HepG2 (cell line): ENCODE data around the gene VTN. TPM values are rescaled to one million over a fixed set of nuclear protein-coding genes. Genes with fewer than 3 reads are reported as not detected.

Experiments
- CBX2 ChIP-seq, 2 experiments: fragments of 200-600 bp in 1 of 2; sonication (generic); formaldehyde crosslinking in 1 of 2; IDR thresholded peaks; 2 replicates each; pipeline versions ENCODE4 v1.7.0 to v1.8.1; 2018 to 2022; ENCODE audit warnings: low read depth in 2 of 2, low read length in 1 of 2, mild to moderate bottlenecking in 1 of 2, missing genetic modification reagents in 1 of 2
- CREM ChIP-seq, 2 experiments: sonication (generic) in 1 of 2; formaldehyde crosslinking in 1 of 2; IDR thresholded peaks; 2 replicates each; pipeline versions ENCODE4 v1.4.0 to v1.6.1; 2016 to 2020; ENCODE audit warnings: antibody characterized with exemption in 1 of 2, mild to moderate bottlenecking in 1 of 2, missing genetic modification reagents in 1 of 2
- FOXK1 ChIP-seq: sonication (generic); formaldehyde crosslinking; IDR thresholded peaks from 2 replicates; pipeline ENCODE4 v1.4.0; 2020; ENCODE audit warnings: low read depth, missing genetic modification reagents, borderline replicate concordance
- MAZ ChIP-seq, 2 experiments: sonication (generic) in 1 of 2; formaldehyde crosslinking in 1 of 2; IDR thresholded peaks; 2 replicates each; pipeline versions ENCODE4 v1.5.0 to v1.6.1; 2012 to 2020; ENCODE audit warnings: low read depth in 2 of 2, mild to moderate bottlenecking in 2 of 2, borderline replicate concordance in 1 of 2, improper control_type of control experiment in 1 of 2, low read length in 1 of 2, missing genetic modification reagents in 1 of 2, moderate library complexity in 1 of 2
- MEF2D ChIP-seq: sonication (generic); formaldehyde crosslinking; IDR thresholded peaks from 2 replicates; pipeline ENCODE4 v1.5.1; 2020; ENCODE audit warnings: mild to moderate bottlenecking, missing genetic modification reagents
- NFKBIZ ChIP-seq: IDR thresholded peaks from 2 replicates; pipeline ENCODE4 v1.6.1; 2018; ENCODE audit warnings: missing genetic modification reagents, missing compliant biosample characterization
- PAX8 ChIP-seq: sonication (generic); formaldehyde crosslinking; IDR thresholded peaks from 2 replicates; pipeline ENCODE4 v1.8.0; 2022; ENCODE audit warnings: mild to moderate bottlenecking, missing genetic modification reagents, borderline replicate concordance
- POLR2AphosphoS5 ChIP-seq: IDR thresholded peaks from 2 replicates; pipeline ENCODE4 v1.6.1; 2012; ENCODE audit warnings: low read depth, low read length
- SIX4 ChIP-seq: sonication (generic); formaldehyde crosslinking; IDR thresholded peaks from 2 replicates; pipeline ENCODE4 v1.4.0; 2020; ENCODE audit warnings: missing genetic modification reagents
- STAT5B ChIP-seq: sonication (generic); formaldehyde crosslinking; IDR thresholded peaks from 2 replicates; pipeline ENCODE4 v1.4.0; 2020; ENCODE audit warnings: missing genetic modification reagents
- ZFYVE20 ChIP-seq: sonication (generic); formaldehyde crosslinking; IDR thresholded peaks from 2 replicates; pipeline ENCODE4 v1.8.0; 2023; ENCODE audit warnings: low read depth, mild to moderate bottlenecking, moderate library complexity, missing genetic modification reagents, borderline replicate concordance
- ZNF207 ChIP-seq: fragments of 450-650 bp; IDR thresholded peaks from 2 replicates; pipeline ENCODE4 v1.6.1; 2016; ENCODE audit warnings: antibody characterized with exemption, borderline replicate concordance
- ZNF780A ChIP-seq: sonication (generic); formaldehyde crosslinking; IDR thresholded peaks from 2 replicates; pipeline ENCODE4 v1.8.0; 2022; ENCODE audit warnings: mild to moderate bottlenecking, missing genetic modification reagents, moderate library complexity
- ZNF878 ChIP-seq: sonication (generic); formaldehyde crosslinking; IDR thresholded peaks from 2 replicates; pipeline ENCODE4 v1.8.1; 2023; ENCODE audit warnings: mild to moderate bottlenecking, missing genetic modification reagents, moderate library complexity
- polyA plus RNA-seq, 8 experiments: library from polyadenylated mRNA; depleted of rRNA in 3 of 8; stranded (reverse) in 7 of 8; unstranded in 1 of 8; fragments of >200 nt; fragmentation: Illumina TruSeq in 4 of 8; extraction: Trizol in 4 of 8; gene quantifications; 2 replicates each; pipeline versions ENCODE4 v1.2.1 to v1.2.3, GENCODE V29; 2011 to 2016; ENCODE audit warnings: low read depth in 4 of 8, missing spikeins in 1 of 8, mixed read lengths in 1 of 8; ENCODE audit not compliant: insufficient read depth in 1 of 8
- total RNA-seq, 5 experiments: library from RNA; depleted of rRNA; stranded (reverse); fragments of >200 nt; fragmentation: Illumina TruSeq; extraction: Trizol; gene quantifications; 2 replicates each; pipeline ENCODE4 v1.2.3, GENCODE V29; 2016; ENCODE audit warnings: low read depth in 1 of 5
- TF ChIP-seq, protein P1 (sequence below): sonication (generic); formaldehyde crosslinking; IDR thresholded peaks from 2 replicates; pipeline ENCODE4 v1.8.1; 2023; ENCODE audit warnings: mild to moderate bottlenecking, missing genetic modification reagents, borderline replicate concordance
- TF ChIP-seq, protein P2 (sequence below): sonication (generic); formaldehyde crosslinking; IDR thresholded peaks from 2 replicates; pipeline ENCODE4 v1.4.0; 2020; ENCODE audit warnings: missing genetic modification reagents
- TF ChIP-seq, protein P3 (sequence below): sonication (generic); formaldehyde crosslinking; IDR thresholded peaks from 2 replicates; pipeline ENCODE4 v1.5.1; 2020; ENCODE audit warnings: missing genetic modification reagents, mild to moderate bottlenecking, borderline replicate concordance
- TF ChIP-seq, protein P4 (sequence below): sonication (generic); formaldehyde crosslinking; IDR thresholded peaks from 2 replicates; pipeline ENCODE4 v1.4.0; 2020; ENCODE audit warnings: mild to moderate bottlenecking, missing genetic modification reagents
- TF ChIP-seq, protein P5 (sequence below): sonication (generic); formaldehyde crosslinking; IDR thresholded peaks from 2 replicates; pipeline ENCODE4 v1.4.0; 2020; ENCODE audit warnings: low read depth, missing genetic modification reagents

The VTN gene
- total and polyA plus RNA-seq, 2 of the 13 experiments (the other 11 are each of a cell fraction or from before 2014, with no cell fraction given): 108 to 131 TPM

DNA sequence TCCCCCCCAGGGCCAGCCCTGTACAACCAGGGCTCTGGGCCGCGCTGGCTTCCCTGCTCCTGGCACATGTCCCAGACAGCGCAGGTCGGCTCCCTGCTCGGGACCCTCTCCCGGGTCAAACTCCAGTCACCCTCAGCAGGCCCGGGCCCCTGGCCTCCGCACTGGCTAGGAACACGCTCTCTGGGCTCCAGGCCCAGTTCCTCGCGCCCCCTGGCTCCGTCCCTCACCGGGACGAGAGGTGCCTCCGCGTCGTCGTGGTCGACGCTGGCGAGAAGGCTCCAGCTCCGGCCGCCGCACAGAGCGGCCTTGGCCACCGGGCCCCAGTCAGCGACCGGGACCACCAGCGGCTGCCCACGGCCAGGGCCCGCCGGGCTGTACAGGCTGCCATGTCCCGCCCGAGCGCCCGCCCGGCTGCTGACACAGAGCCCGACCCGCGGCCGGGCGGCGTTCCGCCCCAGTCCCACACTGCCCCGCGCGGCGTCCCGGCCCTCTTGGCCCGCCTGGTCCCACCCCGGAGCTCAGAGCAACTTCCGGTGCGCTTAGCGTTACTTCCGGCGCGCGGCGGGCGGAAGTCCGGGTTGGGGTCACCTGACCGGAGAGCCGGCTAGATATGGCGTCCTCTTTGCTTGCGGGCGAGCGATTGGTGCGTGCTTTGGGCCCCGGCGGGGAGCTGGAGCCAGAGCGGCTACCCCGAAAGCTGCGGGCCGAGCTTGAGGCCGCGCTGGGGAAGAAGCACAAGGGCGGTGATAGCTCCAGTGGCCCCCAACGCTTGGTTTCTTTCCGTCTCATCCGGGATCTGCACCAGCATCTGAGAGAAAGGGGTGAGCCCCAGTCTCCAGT lies 12.8 kb downstream of the VTN start, which contains the start of gene POLDIP2 (continued):
- TF ChIP-seq ZFYVE20 (CRISPR knock-in tag) (no peak), FOXK1 (CRISPR knock-in tag) (peak; percentile 96; the same call in 1 of the 2 replicates), MAZ (IDR thresholded peaks at IDR 0.05; ENCODE audit: borderline replicate concordance, low read depth, low read length) (no peak), MAZ (CRISPR knock-in tag; IDR thresholded peaks at IDR 0.05; ENCODE audit: low read depth) (peak; percentile 77), SIX4 (CRISPR knock-in tag) (no peak), ZNF878 (no peak), PAX8 (CRISPR knock-in tag) (peak; percentile 85; the same call in 1 of the 2 replicates), POLR2AphosphoS5 (peak; percentile 66), MEF2D (CRISPR knock-in tag) (0 out of 2 replicates have a peak, but pooled peaks have one; percentile 65), NFKBIZ (no peak), ZNF207 (no peak), CREM (IDR thresholded peaks at IDR 0.05) (peak; percentile 85), CREM (CRISPR knock-in tag; IDR thresholded peaks at IDR 0.05) (no peak), STAT5B (CRISPR knock-in tag) (no peak), CBX2 (IDR thresholded peaks at IDR 0.05; ENCODE audit: low read depth, low read length) (no peak), CBX2 (CRISPR knock-in tag; IDR thresholded peaks at IDR 0.05; ENCODE audit: low read depth) (no peak), ZNF780A (CRISPR knock-in tag) (no peak)
- TF ChIP-seq, protein P1, sequence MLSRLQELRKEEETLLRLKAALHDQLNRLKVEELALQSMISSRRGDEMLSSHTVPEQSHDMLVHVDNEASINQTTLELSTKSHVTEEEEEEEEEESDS: peak; percentile 92; the same call in 1 of the 2 replicates
- TF ChIP-seq, protein P2, sequence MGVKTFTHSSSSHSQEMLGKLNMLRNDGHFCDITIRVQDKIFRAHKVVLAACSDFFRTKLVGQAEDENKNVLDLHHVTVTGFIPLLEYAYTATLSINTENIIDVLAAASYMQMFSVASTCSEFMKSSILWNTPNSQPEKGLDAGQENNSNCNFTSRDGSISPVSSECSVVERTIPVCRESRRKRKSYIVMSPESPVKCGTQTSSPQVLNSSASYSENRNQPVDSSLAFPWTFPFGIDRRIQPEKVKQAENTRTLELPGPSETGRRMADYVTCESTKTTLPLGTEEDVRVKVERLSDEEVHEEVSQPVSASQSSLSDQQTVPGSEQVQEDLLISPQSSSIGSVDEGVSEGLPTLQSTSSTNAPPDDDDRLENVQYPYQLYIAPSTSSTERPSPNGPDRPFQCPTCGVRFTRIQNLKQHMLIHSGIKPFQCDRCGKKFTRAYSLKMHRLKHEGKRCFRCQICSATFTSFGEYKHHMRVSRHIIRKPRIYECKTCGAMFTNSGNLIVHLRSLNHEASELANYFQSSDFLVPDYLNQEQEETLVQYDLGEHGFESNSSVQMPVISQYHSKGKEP (CRISPR knock-in tag): no peak
- TF ChIP-seq, protein P3, sequence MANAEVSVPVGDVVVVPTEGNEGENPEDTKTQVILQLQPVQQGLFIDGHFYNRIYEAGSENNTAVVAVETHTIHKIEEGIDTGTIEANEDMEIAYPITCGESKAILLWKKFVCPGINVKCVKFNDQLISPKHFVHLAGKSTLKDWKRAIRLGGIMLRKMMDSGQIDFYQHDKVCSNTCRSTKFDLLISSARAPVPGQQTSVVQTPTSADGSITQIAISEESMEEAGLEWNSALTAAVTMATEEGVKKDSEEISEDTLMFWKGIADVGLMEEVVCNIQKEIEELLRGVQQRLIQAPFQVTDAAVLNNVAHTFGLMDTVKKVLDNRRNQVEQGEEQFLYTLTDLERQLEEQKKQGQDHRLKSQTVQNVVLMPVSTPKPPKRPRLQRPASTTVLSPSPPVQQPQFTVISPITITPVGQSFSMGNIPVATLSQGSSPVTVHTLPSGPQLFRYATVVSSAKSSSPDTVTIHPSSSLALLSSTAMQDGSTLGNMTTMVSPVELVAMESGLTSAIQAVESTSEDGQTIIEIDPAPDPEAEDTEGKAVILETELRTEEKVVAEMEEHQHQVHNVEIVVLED: peak; percentile 93
- TF ChIP-seq, protein P4, sequence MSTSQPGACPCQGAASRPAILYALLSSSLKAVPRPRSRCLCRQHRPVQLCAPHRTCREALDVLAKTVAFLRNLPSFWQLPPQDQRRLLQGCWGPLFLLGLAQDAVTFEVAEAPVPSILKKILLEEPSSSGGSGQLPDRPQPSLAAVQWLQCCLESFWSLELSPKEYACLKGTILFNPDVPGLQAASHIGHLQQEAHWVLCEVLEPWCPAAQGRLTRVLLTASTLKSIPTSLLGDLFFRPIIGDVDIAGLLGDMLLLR (CRISPR knock-in tag): no peak
- TF ChIP-seq, protein P5, sequence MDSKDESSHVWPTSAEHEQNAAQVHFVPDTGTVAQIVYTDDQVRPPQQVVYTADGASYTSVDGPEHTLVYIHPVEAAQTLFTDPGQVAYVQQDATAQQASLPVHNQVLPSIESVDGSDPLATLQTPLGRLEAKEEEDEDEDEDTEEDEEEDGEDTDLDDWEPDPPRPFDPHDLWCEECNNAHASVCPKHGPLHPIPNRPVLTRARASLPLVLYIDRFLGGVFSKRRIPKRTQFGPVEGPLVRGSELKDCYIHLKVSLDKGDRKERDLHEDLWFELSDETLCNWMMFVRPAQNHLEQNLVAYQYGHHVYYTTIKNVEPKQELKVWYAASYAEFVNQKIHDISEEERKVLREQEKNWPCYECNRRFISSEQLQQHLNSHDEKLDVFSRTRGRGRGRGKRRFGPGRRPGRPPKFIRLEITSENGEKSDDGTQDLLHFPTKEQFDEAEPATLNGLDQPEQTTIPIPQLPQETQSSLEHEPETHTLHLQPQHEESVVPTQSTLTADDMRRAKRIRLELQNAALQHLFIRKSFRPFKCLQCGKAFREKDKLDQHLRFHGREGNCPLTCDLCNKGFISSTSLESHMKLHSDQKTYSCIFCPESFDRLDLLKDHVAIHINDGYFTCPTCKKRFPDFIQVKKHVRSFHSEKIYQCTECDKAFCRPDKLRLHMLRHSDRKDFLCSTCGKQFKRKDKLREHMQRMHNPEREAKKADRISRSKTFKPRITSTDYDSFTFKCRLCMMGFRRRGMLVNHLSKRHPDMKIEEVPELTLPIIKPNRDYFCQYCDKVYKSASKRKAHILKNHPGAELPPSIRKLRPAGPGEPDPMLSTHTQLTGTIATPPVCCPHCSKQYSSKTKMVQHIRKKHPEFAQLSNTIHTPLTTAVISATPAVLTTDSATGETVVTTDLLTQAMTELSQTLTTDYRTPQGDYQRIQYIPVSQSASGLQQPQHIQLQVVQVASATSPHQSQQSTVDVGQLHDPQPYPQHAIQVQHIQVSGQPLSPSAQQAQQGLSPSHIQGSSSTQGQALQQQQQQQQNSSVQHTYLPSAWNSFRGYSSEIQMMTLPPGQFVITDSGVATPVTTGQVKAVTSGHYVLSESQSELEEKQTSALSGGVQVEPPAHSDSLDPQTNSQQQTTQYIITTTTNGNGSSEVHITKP (CRISPR knock-in tag): no peak
